Activated effector memory CD4-positive, alpha-beta T cell treated with Interleukin-2 at 50 U/mL for 16 hours (primary cell): Measurements from ENCODE around the gene AXL.
"Not testable (repeated sequence)": the region's sequence is repeated elsewhere in the genome, so short reads cannot be mapped to it uniquely, and the experiment has no call there.

ENCODE experiments used
- DNase-seq: peaks from one replicate; pipeline ENCODE4 v3.0.0-alpha.2; 2020

Gene AXL

DNA sequence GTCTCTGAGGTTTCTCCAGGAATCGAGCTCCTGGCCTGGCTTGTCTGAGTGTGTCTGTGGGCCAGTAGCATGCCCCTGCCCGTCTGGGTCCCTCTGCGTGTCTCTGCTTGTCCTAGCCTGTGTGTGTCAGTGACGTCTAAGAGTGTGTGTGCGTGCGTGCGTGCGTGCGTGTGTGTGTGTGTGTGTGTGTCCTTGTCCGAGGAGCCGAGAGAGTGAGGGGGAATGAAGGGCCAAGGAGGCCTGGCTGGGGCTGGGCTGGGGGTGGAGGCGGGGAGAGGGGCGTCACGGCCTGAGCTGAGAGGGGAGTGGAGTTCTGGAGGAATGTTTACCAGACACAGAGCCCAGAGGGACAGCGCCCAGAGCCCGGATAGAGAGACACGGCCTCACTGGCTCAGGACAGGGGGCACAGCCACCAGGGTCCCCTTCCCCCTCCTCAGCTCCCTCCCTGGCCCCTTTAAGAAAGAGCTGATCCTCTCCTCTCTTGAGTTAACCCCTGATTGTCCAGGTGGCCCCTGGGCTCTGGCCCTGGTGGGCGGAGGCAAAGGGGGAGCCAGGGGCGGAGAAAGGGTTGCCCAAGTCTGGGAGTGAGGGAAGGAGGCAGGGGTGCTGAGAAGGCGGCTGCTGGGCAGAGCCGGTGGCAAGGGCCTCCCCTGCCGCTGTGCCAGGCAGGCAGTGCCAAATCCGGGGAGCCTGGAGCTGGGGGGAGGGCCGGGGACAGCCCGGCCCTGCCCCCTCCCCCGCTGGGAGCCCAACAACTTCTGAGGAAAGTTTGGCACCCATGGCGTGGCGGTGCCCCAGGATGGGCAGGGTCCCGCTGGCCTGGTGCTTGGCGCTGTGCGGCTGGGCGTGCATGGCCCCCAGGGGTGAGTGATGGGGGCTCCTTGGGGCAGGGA, at the start of gene AXL:
Gene AXL (plus strand): TSS at position 609 of the 893 bp plus-strand sequence. CDS start 170 bp downstream, at position 779.
- no peak for DNase-seq

DNA sequence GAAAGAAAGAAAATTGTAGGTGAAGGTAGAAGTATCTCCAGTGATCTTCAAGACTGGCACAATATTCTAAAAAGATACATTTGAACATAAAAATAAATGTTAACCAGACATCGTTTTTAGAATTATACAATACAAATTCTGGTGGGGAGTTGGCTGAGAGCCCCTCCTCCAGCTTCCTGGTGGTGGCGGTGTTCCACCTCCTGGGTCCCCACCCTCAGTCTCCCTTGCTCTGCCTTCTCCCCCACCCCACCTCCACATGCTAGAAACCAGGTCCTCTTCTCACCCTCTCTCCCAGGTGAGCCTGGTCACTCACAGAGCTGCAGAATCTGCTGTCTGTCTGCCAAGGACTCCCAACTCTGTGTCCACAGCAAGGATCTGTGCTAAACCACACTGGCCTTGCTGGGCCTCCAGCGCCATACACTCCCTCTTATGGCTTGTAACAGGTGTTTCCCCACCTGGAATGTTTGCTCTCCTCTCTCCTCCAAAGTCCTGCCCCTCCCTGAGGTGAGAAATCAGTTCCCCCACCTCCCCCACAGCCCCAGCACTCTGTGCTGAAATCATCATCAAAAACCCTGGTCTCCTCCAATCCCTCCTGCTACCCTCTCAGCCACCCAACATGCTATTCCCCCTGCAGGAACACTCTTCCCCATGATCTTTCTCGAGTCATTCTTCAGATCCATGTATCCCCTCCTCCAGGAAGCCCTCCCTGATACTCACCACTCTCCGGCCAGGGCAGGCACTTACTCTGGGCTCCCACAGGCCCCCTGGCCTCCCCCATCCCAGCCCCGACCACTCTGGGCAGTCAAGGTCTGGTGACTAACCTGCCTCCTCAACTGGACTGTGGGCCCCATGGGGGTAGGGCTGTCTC, 46.5 kb upstream of the AXL start:
- DNase-seq = no peak

DNA sequence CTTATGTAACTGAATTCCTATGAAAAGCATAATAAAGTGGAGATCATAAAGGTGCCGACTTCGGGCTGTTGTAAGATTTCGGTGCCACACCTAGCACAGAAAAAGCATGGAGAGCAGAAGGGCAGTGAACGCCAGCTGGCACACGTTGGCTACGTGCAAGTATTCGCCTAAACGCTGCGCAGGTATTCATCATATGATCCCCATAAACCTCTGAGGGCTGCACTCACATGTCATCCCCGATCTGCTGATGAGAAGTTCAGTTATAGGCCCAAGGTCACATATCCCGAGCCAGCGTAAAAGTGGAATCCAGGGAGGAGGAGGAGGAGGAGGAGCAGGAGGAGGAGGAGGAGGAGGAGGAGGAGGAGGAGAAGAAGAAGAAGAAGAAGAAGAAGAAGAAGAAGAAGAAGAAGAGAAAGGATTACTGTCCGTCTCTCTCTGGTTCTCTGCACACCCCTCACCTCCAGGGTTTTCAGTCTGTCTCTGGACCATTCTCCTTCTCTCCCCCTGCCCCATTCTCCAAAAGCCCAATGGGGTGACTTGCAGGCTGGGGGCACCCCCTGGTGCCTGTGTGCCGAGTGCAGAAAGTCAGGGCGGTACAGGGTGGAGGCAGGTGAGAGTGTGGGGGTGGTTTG, 44.6 kb upstream of the AXL start:
- DNase-seq = no peak

DNA sequence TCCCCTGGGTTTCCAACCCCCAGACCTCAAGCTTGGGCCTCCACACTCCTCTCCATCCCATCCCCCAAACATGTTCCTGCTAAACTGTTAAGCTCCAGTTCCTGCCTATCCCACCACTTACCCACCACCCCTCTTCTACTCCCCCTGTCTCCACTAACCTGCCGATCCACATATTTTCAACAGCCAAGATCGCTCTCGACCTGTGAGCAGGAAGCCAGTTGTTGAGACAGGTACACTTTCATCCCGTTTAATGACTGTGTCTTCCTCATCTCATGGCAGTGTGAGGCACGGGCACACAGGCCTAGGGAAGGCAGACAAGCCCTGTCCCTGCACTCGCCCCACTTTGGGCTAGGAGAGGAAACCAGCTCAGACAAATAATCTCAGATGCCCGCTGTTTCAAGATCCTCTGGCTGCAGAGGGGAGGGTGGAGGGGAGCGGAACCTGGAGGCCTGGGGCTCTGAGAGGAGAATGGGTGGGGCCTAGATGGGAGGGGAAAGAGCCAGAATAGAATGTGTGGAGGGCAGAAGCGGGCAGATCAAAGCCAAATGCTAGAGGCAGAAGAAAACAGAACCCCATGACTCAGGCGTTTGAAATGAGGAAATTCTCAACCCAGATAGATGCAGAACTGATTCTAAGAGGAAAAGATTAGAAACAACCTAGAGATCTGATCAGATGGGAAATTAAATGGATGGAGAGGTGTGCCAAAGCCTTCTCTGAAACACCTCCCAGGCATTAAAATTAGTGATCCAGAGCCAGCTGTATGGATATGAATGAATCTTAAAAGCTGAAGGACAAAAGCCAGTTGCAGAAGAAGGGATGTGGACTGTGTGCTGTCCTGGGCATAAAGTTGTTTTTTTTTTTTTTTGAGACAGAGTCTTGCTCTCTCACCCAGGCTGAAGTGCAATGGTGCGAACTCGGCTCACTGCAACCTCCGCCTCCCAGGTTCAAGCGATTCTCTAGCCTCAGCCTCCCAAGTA, 42.9 kb upstream of the AXL start:
- DNase-seq = peak; percentile 32

DNA sequence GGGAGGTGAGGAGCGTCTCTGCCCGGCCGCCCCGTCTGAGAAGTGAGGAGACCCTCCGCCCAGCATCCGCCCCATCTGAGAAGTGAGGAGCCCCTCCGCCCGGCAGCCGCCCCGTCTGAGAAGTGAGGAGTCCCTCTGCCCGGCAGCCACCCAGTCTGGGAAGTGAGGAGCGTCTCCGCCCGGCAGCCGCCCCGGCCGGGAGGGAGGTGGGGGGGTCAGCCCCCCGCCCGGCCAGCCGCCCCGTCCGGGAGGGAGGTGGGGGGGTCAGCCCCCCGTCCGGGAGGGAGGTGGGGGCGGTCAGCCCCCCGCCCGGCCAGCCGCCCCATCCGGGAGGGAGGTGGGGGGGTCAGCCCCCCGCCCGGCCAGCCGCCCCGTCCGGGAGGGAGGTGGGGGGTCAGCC, 38.9 kb upstream of the AXL start:
- DNase-seq = not testable (repeated sequence)

DNA sequence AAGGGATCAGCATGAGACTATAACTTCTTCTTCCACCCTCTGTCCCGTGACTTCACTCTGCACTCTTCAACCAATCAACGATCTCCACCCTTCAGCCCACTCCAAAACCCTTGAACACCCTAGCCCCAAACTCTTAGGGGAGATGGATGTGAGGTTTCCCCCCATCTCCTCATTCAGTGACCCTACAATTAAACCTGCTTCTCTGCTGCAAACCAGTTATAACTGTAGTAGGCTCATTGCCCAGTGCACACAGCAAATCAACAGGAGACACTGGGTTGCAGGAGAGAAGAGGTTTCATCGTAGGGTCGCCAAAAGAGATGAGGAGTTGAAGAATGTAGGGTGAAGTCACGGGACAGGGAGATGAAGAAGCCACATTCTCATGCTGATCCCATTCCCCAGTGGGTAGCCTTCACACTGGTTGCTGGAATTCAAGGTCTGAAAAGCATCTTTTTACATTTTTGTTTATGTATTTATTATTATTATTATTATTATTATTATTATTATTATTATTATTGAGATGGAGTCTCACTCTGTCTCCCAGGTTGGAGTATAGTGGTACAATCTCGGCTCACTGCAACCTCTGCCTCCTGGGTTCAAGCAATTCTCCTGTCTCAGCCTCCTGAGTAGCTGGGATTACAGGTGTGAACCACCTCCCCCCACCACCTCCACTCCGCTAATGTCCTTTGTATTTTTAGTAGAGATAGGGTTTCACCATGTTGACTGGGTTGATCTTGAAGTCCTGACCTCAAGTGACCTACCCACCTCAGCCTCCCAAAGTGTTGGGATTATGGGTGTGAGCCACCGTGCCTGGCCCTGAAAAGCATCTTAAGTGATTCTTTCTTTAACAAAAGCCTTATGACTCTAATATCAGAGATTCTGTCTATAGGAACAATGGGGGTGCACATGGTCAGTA, 31.8 kb upstream of the AXL start:
- no peak for DNase-seq

DNA sequence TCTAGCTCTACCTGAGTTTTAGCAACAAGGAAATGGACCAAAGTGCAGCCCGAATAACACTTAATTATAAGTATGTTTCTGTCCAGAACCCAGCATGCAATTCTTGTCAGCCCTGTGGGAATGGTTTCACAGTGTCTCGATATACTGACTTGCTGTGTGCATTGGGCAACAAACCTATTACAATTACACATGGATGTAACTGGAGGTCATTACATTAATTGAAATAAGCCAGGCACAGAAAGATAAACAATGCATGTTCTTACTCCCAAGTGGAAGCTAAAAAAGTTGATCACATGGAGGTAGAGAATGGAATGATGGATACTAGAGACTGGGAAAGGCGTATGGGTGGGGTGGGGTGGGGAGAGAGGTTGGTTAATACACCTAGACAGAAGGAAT, 31.1 kb upstream of the AXL start:
- no peak for DNase-seq

DNA sequence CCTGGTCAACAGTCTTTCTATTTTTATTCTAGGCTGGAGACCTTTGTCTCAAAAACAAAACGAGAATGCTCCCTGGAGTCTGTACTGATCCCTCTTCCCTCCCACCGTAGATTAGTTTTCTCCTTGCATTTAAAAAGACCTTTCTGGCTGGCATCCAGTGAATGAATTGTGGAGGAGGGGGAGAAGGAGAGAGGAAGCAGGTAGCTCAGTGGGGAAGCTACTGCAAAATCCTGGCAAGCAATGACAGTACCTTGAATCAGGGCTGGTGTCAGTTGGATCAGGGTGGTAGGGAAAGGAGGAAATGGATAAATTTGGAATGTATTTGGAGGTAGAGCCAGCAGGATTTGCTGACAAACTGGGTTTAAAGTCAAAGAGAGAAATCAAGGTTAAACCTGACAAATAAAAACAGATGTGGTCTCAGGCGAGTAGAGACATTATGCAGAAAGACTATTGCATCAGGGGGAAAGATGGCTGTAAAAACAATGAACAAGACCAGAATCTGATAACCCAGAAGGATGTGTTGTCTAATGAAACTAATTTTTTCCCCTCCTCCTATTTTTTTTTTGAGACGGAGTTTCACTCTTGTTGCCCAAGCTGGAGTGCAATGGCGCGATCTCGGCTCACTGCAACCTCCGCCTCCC, 29.5 kb upstream of the AXL start:
- DNase-seq = no peak

DNA sequence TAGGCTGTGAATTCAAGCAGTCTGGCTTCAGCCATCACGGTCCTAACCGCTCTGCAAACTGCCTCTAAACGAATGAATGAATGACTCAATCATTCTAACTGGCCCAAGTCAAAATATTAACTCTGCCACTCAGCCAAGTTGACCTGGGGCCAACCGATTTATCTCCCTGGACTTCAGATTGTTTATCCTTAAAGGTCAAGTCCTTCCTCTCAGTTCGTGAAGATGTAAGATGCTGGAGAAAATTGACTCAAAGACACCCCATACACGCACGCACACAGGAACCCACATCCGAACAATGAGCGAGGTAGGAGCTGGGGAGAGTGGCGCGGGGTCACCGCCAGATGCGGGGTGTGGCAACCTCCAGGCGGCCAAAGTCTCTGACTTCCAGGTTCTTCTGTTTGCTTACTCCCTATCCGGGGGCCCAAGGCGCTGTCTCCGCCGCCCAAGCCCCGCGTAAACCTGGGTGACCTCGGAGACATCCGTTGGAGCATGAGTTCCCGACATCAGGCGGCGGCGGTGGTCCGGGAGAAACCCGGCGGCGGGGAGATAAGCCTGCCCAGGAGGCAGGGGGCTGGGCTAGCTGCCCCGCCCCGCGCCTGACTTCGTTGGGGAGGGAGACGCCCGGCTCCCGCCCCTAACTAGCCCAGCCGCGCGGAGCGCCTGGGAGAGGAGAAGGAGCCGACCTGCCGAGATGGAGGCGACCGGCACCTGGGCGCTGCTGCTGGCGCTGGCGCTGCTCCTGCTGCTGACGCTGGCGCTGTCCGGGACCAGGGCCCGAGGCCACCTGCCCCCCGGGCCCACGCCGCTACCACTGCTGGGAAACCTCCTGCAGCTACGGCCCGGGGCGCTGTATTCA, 26.2 kb upstream of the AXL start, which contains the start of gene CYP2S1:
Gene CYP2S1 (plus strand): TSS at position 646 of the 856 bp plus-strand sequence. CDS start 46 bp downstream, at position 692.
- no peak for DNase-seq

DNA sequence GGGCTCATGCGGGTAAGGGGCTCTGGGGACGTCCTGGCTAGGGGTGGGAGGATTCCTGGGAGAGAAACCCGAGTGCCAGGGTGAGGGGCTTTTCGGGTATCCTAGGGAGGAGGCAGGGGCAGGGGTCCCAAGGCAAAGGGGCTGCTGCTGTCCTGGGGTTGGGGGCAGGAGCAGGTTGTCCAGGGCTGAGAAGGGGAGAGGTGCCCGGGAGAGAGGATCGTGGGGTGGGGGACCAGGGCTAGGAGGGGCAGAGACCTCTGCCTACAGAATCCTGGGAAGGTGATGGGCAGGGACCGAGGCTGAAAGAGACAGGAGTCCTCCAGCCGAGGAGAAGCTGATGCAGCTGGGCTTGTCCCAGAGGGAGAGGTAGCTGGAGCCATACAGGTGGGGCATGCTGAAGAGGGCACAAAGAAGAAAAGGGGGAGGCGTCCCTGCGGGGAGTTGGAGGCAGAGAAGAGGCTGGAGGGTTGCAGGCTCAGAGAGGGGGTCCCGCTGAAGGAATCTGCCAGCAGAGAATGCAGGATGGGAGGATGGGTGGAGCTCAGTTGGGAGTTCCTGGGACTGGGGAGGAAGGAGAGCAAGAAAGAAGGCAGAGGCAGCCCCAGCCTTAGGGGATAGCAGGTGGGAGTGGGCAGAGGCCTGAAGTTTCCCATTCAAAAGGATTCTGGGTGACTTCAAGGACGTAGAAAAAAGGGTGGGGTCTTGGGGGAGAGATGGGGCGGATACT, 25.4 kb upstream of the AXL start:
- DNase-seq = no peak

DNA sequence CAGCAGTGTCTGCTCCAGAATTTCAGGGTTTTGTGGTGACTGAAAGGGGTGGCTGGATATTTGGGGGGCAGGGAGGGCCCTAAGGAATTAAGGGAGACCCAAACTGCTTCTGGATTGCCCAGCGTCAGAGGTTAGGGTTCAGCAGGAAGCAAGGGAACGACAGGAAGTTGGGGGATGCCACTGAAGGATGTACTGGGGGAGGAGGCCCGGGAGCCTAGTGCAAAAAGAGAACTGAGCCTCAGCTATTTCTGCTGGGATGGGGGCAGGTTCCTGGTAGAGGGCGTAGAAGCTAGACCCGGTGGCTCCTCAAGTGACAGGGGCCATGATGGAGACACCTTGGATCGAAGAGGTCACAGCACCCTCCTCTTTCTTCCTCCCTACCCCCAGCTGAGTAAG, 24.9 kb upstream of the AXL start:
- no peak for DNase-seq

DNA sequence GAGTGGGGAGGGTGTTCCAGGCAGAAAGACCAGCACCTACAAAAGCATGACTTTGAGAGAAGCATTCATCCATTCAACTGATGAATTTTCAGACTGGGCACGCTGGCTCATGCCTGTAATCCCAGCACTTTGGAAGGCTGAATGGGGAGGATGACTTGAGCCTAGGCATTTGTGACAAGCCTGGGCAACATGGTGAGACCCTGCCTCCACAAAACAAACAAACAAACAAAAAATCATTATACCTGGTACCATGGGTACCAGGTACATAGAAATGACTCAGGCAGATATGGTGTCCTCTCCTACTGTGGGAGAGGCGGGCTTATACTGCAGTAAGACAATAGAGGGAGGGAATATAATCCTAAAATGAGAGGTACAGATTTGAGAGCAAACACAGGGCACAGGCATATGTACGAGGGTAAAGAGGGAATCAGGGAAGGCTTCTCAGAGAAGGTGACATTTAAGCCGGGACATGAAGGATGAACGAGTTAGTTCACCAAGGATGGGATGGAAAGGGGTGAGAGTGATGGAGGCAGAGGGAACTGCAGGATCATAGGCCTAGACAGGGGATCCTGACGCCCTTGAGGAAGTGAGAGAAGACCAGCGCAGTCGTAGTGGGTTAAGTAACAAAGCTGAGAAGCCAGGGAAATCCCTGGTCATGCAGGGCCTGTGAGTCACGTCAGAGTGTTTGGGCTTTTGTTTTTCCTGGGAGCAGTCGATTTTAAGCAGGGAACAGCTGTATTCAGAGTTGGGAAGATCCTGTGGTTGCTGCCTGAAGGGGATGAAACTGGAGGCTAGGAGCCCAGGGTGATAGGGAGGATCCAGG, 23.1 kb upstream of the AXL start:
- DNase-seq = no peak

DNA sequence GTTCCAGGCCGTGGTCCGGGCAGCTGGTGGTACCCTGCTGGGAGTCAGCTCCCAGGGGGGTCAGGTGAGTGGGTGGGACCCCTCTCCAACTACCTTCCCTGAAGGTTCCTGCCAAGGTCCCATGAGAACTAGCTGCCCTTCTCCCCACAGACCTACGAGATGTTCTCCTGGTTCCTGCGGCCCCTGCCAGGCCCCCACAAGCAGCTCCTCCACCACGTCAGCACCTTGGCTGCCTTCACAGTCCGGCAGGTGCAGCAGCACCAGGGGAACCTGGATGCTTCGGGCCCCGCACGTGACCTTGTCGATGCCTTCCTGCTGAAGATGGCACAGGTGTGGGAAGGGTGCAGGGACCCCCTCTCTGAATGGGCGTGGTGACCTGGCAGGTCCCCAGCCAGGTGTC, 20.5 kb upstream of the AXL start:
- DNase-seq = no peak

DNA sequence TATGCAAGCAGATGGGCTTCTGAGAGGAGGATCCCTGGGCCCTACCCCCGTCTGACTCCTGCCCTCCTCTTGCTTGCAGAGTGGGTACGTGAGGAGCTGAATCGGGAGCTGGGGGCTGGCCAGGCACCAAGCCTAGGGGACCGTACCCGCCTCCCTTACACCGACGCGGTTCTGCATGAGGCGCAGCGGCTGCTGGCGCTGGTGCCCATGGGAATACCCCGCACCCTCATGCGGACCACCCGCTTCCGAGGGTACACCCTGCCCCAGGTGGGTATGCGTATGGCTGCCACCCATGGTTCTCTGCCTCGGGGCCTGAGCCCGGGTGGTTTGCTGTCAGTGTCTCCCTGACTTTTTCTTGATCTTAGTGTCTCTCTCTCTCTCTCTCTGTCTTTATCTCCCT, 15.7 kb upstream of the AXL start:
- DNase-seq = no peak

DNA sequence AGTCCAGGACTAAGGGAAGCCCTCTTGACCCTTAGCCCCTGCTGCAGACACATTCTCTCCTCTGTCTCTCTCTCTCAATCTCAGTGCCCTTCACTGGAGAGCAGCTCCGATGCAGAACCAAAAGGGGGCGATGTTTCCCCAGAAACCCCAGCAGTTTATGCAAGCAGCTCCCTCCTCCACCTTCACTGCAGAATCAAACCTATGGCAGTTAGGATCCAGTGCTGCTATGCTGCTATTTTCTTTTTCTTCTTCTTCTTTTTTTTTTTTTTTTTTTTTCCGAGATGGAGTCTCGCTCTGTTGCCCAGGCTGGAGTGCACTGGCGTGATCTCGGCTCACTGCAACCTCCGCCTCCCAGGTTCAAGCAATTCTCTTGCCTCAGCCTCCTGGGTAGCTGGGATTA, 14.7 kb upstream of the AXL start:
- peak; percentile 74 for DNase-seq

DNA sequence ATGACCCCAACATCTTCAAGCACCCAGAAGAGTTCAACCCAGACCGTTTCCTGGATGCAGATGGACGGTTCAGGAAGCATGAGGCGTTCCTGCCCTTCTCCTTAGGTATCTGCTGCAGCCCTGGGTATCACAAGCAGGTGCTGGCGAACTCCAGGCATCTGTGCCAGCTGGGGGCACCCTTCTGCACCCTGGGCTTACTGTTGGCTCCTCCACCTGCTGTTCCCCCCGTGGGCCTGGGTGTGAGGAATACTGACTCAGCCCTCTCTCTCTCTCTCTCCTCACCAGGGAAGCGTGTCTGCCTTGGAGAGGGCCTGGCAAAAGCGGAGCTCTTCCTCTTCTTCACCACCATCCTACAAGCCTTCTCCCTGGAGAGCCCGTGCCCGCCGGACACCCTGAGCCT, 13.0 kb upstream of the AXL start:
- DNase-seq = no peak

DNA sequence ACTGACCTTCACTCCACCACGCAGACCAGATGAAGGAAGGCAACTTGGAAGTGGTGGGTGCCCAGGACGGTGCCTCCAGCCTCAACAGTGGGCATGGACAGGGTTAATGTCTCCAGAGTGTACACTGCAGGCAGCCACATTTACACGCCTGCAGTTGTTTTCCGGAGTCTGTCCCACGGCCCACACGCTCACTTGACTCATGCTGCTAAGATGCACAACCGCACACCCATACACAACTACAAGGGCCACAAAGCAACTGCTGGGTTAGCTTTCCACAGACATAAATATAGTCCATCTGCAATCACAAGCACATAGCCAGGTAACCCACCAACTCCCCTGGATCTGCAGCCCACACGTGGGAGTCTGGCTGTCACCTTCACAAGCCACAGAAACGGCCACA, 12.6 kb upstream of the AXL start:
- DNase-seq = no peak
